Sigmoid colon (tissue), 7 donors: ENCODE data around the gene FEN1. TPM values are rescaled to one million over a fixed set of nuclear protein-coding genes. Genes with fewer than 3 reads are reported as not detected.

ENCODE experiments used
- DNase-seq: peaks from one replicate; pipeline ENCODE4 v3.0.0-alpha.2; 2019
- H3K27ac ChIP-seq, 4 donors: fragments of 200-600 bp; sonication (generic); one replicate each; pipeline ENCODE4 v1.5.1; 2016 to 2019; ENCODE audit warnings: mild to moderate bottlenecking in 1 of 4
- H3K27me3 ChIP-seq, 3 donors: fragments of 200-600 bp; sonication (generic); one replicate each; pipeline ENCODE4 v1.5.1; 2019; ENCODE audit warnings: mild to moderate bottlenecking in 1 of 3
- H3K36me3 ChIP-seq, 4 donors: fragments of 200-600 bp; sonication (generic); one replicate each; pipeline ENCODE4 v1.5.1; 2016 to 2019
- H3K4me1 ChIP-seq, 4 donors: fragments of 200-600 bp; sonication (generic); one replicate each; pipeline ENCODE4 v1.5.1; 2017 to 2019
- H3K4me3 ChIP-seq, 4 donors: fragments of 200-600 bp; sonication (generic); one replicate each; pipeline ENCODE4 v1.5.1; 2017 to 2019; ENCODE audit warnings: mild to moderate bottlenecking in 2 of 4, moderate library complexity in 1 of 4
- H3K9me3 ChIP-seq, 4 donors: fragments of 200-600 bp in 3 of 4; sonication (generic) in 3 of 4; one replicate each; pipeline versions ENCODE4 v1.5.1 to v1.6.1; 2013 to 2019
- CTCF ChIP-seq, 4 experiments: fragments of 450-650 bp in 3 of 4; fragments of 200-600 bp in 1 of 4; IDR thresholded peaks; one replicate each; pipeline ENCODE4 v1.5.1; 2016 to 2019; ENCODE audit warnings: antibody characterized with exemption in 4 of 4, mild to moderate bottlenecking in 3 of 4, moderate library complexity in 2 of 4
- EP300 ChIP-seq, 4 donors: sonication (generic); formaldehyde crosslinking; IDR thresholded peaks; one replicate each; pipeline ENCODE4 v1.6.1; 2017; ENCODE audit warnings: antibody characterized with exemption in 4 of 4
- POLR2A ChIP-seq, 2 donors: fragments of 450-650 bp; IDR thresholded peaks; one replicate each; pipeline ENCODE4 v1.6.1; 2016; ENCODE audit warnings: antibody characterized with exemption in 2 of 2, mild to moderate bottlenecking in 2 of 2, moderate library complexity in 2 of 2
- POLR2AphosphoS5 ChIP-seq, 4 donors: sonication (generic); formaldehyde crosslinking; IDR thresholded peaks; one replicate each; pipeline ENCODE4 v1.6.1; 2017; ENCODE audit warnings: antibody characterized with exemption in 4 of 4
- WGBS, 2 donors: extraction: QIAGEN DNeasy Blood & Tissue Kit; methylation state at CpG; one replicate each; pipeline ENCODE4 v1.1.7; 2013; 5-methylcytosine and 5-hydroxymethylcytosine counted together
- intact Hi-C: fragments of 100-400 bp; cut with DNase I; formaldehyde crosslinking; loops from one replicate; pipeline ENCODE4 v1.15.1; 2023
- polyA plus RNA-seq, 3 donors: library from polyadenylated mRNA; stranded (reverse); fragments of 200-250 nt; gene quantifications; one replicate each; pipeline ENCODE4 v1.2.3, GENCODE V29; 2013
- total RNA-seq, 4 donors: library from RNA; depleted of rRNA; stranded (reverse); fragments of >200 nt; gene quantifications; one replicate each; pipeline ENCODE4 v1.1.0, GENCODE V29; 2016
- donor health status: healthy with polysubstance abuse.
- donor health status: Bipolar disorder and iron deficiency.
- donor health status: healthy.

FEN1 gene
- total and polyA plus RNA-seq, 7 donors: 4.2 to 39.1 (median 7.5) TPM

- no peaks in the 10 kb centered on the region for H3K9me3 ChIP-seq
- H3K36me3 ChIP-seq: no peaks in the 10 kb centered on the region
- H3K27ac ChIP-seq: no peak overlapping the region
- 54 to 81% methylated on average over 15 of the region's 15 CpGs for WGBS, 2 donors
- H3K4me1 ChIP-seq: no peaks in the 10 kb centered on the region
- TF ChIP-seq CTCF (IDR thresholded peaks at IDR 0.05) (no peak), POLR2A (IDR thresholded peaks at IDR 0.05) (no peak), POLR2AphosphoS5 (IDR thresholded peaks at IDR 0.05) (no peak)
- H3K4me3 ChIP-seq: no peak overlapping the region
- peaks cover 0 to 27% (median 0%) of the 10 kb centered on the region in 3 donors for H3K27me3 ChIP-seq
- DNase-seq: no peak
- intact Hi-C loops: no loop called here
These were observed 29.9 kb upstream of the FEN1 start for GRCh38 chr11:61762798-61763197.

GRCh38 chr11:61763930-61764605 lies 28.6 kb upstream of the FEN1 start:
- H3K9me3 ChIP-seq: no peaks in the 10 kb centered on the region
- DNase-seq: no peak
- H3K27me3 ChIP-seq: peaks cover 0 to 31% (median 0%) of the 10 kb centered on the region in 3 donors
- TF ChIP-seq EP300 (IDR thresholded peaks at IDR 0.05) (no peak), POLR2AphosphoS5 (IDR thresholded peaks at IDR 0.05) (no peak), CTCF (IDR thresholded peaks at IDR 0.05) (no peak), POLR2A (IDR thresholded peaks at IDR 0.05) (no peak)
- intact Hi-C loops: no loop called here
- no peak overlapping the region for H3K4me3 ChIP-seq
- no peak overlapping the region for H3K27ac ChIP-seq
- H3K4me1 ChIP-seq: no peaks in the 10 kb centered on the region
- H3K36me3 ChIP-seq: no peaks in the 10 kb centered on the region
- 81 to 85% methylated on average over 23 of the region's 23 CpGs for WGBS, 2 donors

- WGBS, 2 donors: 76 to 77% methylated on average over 22 of the region's 22 CpGs
- no peak for TF ChIP-seq POLR2A (IDR thresholded peaks at IDR 0.05)
- no peak for TF ChIP-seq CTCF (IDR thresholded peaks at IDR 0.05)
- TF ChIP-seq EP300 (IDR thresholded peaks at IDR 0.05): no peak
- intact Hi-C loops: no loop called here
- DNase-seq: no peak
- H3K27me3 ChIP-seq: peaks cover 0 to 38% (median 0%) of the 10 kb centered on the region in 3 donors
- no peak overlapping the region for H3K4me3 ChIP-seq
- no peaks in the 10 kb centered on the region for H3K36me3 ChIP-seq
- H3K27ac ChIP-seq: no peak overlapping the region
- H3K4me1 ChIP-seq: no peaks in the 10 kb centered on the region
- H3K9me3 ChIP-seq: no peaks in the 10 kb centered on the region
These were observed 28.0 kb upstream of the FEN1 start for GRCh38 chr11:61764606-61765260.

GRCh38 chr11:61765550-61766253 lies 27.0 kb upstream of the FEN1 start:
- no peak for TF ChIP-seq POLR2AphosphoS5 (IDR thresholded peaks at IDR 0.05)
- no peak for TF ChIP-seq CTCF (IDR thresholded peaks at IDR 0.05)
- no peak for TF ChIP-seq EP300 (IDR thresholded peaks at IDR 0.05)
- no peak for TF ChIP-seq POLR2A (IDR thresholded peaks at IDR 0.05)
- Histone ChIP-seq H3K27ac (no peak overlapping the region), H3K36me3 (no peaks in the 10 kb centered on the region), H3K27me3 (peaks cover 0 to 38% (median 0%) of the 10 kb centered on the region in 3 donors), H3K4me3 (no peak overlapping the region), H3K9me3 (no peaks in the 10 kb centered on the region), H3K4me1 (no peaks in the 10 kb centered on the region)
- 90 to 91% methylated on average over 26 of the region's 26 CpGs for WGBS, 2 donors
- intact Hi-C loops: no loop called here
- no peak for DNase-seq
